Amygdala (tissue), 56 donors: ENCODE results near the gene TBX10.
"Not testable (repeated sequence)": the region's sequence is repeated elsewhere in the genome, so short reads cannot be mapped to it uniquely, and the experiment has no call there.

Source experiments
- DNase-seq, 56 donors: peaks; one replicate each; lab custom pipeline; 2025; lab: John Stamatoyannopoulos, UW

TBX10 gene

DNA sequence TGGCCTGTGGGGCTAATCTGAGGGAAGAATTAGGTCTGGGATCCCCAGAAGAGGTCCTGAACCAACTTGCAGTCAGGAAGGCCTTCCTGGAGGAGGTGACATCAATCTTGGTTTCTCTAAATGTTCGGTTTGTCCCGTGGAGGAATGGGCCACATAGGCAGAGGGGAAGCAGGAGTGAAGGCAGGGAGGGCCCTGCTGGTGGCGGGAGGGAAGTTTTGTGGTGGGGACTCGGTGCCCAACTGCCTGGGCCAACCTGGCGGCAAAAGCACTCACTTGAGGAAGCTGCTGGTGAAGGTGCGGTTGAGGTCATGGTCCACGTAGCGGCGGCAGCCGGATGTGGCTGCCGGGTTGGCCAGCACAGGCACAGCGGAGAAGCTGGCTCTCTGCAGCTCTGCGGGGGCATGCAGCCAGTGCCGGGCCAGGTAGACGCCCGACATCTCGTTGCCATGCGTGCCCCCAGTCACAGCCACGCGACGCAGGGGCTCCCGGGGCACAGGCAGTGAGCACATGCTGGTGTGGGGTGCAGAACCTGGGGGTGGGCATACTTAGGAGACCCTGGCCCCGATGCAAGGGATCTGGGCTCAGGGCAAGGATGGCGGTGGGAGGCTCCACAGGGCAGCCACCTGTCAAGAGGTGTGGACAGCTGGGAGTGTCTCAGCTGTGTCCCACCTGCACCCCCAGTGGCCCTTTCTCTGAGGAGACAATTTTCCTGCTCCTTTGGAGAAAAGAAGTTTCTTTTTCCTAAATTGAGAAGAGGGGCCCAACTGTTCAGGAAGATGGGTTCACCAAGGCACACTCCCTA lies 7.2 kb upstream of the TBX10 start:
- no peak for DNase-seq

DNA sequence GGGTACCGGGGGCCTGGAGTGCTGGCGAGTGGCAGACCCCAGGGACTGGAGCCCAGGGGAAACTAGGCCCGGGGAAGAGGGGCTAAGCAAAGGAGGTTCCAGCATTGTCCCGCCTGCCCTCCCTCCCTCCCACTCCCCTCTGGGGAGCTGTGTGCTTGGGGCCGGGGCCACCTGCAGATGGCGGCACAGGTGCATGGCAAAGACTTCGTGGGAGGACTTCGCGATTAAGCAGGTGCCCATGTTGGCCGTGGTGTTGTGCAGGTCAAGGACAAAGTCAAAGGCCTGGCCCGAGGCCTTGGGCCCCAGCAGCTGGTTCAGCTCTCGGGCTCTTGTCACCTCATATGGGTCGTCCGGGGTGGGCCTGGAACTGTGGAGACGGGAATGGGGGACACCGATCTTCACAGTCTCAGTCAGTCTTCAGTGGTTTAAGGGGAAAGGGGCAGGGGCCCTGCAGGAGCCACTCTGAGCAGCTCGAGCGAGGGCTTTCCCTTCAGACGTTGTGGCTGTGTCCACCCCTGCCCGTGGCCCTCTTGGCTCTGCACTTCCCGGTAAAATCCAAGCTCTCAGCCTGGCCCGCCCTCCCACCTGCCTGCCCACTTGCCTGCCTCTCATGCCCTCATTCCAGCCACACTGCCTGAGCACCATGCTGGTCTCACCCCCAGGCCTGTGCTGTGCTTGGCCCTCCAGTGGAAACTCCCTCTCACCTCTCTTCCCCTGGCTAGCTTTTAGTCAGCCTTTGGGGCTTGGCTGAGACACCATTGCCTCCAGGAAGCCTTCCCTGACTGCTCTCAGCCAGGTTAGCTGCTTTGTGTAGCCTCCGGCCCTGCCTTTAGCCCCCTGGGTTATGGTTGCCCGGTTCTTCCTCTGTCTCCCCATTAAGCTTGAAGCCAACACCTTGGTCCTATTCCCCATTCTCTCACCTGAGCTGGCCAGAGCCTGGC lies 6.2 kb upstream of the TBX10 start:
- no peak for DNase-seq

GRCh38 chr11:67644472-67645418 lies 5.2 kb upstream of the TBX10 start:
- no peak for DNase-seq

DNA sequence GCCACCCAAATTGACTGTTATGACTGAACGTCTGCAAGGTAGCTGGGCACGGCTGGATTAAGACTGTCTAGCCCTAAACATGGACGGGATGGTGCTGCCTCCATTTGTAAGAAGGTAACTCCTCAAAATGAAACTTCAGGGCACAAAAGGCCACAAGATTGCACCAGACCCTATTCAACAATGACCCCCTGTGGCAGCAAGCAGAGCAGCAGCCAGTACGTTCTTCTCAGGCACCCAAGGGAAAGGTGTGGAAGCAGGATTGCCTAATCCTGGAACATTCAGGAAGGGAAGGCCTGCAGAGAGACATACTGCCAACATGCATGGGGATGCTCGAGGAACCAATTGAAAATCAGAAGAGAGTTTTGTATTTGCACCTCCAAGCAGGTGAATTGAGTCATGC lies 4.5 kb upstream of the TBX10 start:
- DNase-seq: no peak

DNA sequence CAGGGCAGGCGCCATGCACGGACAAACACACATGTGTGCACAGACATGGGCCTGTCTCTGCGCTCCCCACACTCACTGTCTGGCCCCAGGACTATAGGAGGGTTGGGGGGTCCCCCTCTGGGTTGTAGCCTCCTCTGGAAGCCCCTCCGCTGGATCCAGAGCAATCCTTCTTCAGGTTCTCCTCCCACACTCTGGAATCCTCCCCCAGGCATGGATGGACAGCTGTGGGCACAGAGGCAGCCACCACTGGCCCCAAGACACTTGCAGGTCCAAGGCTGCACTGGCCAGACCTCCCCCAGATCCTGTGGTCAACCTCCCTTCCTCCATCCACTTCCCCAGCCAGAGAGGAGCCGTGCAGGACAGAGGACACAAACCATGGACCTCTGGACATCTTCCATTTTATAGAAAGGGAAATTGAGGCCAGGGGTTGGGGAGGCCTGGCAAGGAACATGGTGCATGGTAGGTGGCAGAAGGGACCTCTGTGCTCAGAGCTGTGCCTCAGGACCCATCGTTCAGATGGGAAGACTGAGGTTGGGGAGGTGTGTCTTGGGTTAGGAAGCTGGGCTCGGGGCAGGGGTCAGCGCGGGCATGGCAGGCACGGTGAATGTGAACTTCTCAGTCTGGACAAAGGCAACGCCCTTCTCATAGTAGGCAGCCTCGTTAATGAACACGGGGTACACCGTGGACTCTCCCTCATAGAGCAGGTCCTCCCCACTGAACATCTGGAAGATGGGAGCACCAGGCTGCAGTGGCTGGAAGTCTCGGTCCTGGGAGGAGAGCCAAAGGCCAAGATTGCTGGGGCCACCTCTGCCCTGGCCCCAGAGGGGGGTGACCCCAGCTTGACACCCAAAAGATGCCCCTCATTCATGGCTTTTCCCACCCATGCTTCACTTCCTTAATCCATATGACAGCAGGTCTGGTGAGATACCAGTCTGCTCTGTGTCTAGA lies 2.9 kb upstream of the TBX10 start:
- DNase-seq: no peak

DNA sequence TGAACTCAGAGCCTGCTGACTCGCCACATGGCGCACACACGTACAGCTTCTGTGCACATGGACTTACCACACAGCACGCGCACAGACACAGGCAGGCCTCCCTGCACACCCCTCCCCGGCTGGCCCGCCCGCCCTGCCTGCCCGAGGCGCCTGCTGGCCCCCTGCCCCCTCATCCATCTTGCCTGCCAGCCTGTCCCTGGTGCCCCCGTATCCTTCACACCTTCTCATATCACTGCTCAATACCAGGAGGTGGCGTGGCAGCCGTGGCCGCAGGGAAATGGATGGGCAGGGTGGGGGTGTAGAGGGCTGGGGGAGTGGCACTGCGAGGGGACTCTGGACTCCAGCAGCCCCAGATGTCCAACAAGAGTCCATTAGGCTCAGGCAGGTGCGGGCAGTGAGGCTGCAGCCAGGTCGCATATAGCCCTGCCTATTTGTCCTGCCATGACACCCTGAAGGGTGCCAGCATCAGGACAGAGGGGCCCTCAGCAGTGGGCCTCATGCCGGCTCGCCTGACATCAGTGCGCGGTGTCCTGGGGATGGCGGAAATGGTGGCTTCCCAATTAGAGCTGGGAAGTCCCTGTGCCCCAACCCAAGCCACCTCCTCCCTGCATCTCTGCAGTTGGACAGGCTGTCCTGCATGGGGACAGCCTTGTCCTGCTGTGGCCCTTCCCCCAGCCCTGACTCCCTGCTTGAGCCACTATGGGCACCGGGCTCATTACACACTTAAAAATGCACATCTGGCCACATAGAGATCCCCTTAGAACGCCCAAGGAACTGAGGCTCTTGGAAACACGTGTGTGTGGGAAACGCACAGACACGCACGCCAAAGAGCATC lies 2.0 kb upstream of the TBX10 start:
- no peak for DNase-seq

DNA sequence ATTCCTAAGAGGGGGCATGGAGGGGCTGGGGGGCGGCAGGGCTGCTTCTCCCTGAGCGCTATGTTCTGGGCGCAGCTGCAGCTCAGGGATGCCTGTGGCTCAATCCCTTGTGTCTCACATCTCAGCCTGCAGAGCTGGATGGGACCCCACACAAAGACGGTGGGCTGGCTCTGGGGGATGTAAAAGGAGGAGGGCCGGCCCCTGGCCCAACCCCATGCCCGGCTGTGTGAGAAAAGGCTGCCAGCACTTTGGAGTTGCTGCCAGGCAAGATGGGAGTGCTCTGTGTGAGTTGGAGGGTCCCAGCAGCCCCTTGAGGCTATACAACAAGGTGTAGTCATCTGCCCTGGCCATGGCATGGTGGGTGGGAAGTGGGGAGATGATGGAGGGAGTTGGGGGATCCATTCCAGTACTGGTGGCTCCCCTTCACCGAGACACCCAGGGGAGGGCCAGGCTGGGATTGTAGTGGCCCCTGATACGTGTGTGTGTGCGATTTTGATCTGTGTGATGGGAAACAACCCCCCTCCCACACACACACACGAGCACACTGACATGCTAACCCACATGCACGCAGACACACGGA lies 1.3 kb upstream of the TBX10 start:
- DNase-seq: no peak

- DNase-seq: peak in 31 of 56 donors; percentile 6 to 74 (median 44)
Measured at GRCh38 chr11:67640021-67640757, 626 bp upstream of the TBX10 start.

GRCh38 chr11:67638535-67639437 lies 777 bp downstream of the TBX10 start:
- DNase-seq: no peak

GRCh38 chr11:67637441-67637840 lies 2.1 kb downstream of the TBX10 start:
- not testable (repeated sequence) for DNase-seq

DNA sequence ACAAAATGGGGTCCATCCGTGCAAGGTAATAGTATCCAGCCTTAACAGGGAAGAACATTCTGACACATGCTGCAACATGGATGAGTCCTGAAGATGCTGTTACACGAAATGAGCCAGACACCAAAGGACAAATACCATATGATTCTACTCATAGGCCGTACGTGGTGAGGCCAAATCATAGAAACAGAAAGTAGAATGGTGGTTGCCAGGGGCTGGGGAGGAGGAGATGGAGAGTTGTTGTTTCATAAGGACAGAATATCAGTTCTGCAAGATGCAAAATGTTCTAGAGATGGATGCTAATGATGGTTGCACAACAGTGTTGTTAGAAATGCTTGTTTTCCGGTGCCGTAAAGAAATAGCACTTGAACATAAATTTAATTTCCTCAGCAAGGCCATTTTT lies 2.6 kb downstream of the TBX10 start:
- no peak for DNase-seq

GRCh38 chr11:67635231-67635521 lies 4.4 kb downstream of the TBX10 start:
- no peak for DNase-seq

- no peak for DNase-seq
Measured at GRCh38 chr11:67634366-67635230, 5.0 kb downstream of the TBX10 start.

DNA sequence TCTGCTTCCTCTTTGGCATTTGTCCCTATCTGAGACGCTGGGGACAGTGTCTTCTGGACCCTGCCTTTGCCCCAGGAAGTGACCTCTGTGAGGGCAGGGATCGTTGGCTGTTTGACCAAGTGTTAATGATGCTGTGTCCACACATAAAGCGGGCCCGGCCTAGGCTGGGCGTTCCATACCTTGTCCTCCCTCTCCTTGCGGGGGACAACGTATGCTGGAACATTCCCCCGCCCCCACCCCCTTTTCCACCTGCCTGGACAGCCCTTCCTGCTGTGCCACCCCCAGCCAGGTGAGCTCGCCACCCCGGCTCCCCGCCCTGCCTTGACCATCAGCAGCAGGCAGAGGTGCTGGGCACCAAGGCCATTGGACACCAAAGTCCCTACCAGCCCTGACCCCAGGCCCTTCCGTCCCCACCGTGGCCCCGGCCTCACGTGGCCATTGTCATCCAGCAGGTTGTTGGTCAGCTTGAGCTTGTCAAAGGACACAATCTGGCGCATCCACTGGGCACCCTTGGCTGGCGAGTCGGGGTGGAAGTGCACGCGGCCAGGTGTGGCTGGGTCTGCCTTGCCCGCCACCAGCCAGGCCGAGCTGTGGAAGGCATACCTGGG lies 5.7 kb downstream of the TBX10 start:
- no peak for DNase-seq
